Uterus (tissue), 2 donors: ENCODE data around the gene OR2A7.

Experiments used
- CTCF ChIP-seq, 4 experiments: fragments of 200-600 bp in 2 of 4; fragments of 450-650 bp in 2 of 4; sonication (generic) in 2 of 4; IDR thresholded peaks; one replicate each; pipeline ENCODE4 v1.5.1; 2016 to 2019; ENCODE audit warnings: antibody characterized with exemption in 4 of 4, mild to moderate bottlenecking in 2 of 4, moderate library complexity in 1 of 4
- POLR2A ChIP-seq, 2 donors: fragments of 450-650 bp; IDR thresholded peaks; one replicate each; pipeline ENCODE4 v1.6.1; 2016; ENCODE audit warnings: antibody characterized with exemption in 2 of 2, mild to moderate bottlenecking in 1 of 2, moderate library complexity in 1 of 2

- TF ChIP-seq CTCF (IDR thresholded peaks at IDR 0.05) (no peak), POLR2A (IDR thresholded peaks at IDR 0.05) (no peak)
Measured at GRCh38 chr7:144256112-144256511, 8.5 kb downstream of the OR2A7 start.
